ENCODE measurements around the gene CX3CL1. TPM values are rescaled to one million over a fixed set of nuclear protein-coding genes. Genes with fewer than 3 reads are reported as not detected.

Gene CX3CL1
- total and polyA plus RNA-seq, 2 of the 13 experiments (the other 11 are each of a cell fraction or from before 2014, with no cell fraction given): 57.3 to 60.8 TPM

DNA sequence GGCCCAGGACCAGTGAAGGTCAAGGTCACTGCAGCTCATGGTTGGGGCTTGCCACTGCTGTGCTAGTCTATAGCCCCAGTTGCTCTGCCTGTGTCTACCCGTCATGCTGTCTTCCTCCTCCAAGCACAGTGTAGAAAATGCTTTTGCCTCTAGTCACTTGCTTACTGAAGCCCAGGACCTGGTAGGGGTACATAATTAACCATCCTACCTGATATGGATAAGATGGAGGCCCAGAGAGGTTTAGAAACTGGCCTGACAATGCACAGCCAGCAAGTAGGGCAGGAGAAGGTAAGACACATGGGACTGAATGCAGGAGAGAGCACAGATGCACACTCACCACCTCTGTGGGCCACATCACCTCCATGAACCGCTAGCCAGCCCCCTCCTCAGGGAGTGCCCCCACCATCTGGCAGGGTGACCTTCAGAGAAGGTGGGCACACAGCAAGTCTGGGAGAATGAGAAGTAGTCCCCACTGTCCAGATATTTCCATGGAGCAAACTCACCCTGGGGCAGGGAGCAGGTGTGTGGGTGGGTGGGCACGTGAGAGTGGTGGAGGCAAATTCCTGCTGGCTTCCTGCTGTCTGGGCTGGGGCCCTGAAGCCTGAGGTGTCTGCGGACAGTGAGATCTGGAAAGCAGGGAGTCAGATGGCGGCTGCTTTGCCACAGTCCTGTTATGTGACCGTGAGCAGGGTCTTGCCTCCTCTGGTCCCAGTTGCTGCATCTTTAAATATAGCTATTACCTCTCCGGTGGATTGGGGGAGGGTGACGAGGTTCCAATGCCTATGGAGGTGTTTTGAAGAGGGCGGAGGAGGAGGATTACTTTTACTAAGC is 1.0 kb downstream of the CX3CL1 start (continued):
- TF ChIP-seq, protein P1, sequence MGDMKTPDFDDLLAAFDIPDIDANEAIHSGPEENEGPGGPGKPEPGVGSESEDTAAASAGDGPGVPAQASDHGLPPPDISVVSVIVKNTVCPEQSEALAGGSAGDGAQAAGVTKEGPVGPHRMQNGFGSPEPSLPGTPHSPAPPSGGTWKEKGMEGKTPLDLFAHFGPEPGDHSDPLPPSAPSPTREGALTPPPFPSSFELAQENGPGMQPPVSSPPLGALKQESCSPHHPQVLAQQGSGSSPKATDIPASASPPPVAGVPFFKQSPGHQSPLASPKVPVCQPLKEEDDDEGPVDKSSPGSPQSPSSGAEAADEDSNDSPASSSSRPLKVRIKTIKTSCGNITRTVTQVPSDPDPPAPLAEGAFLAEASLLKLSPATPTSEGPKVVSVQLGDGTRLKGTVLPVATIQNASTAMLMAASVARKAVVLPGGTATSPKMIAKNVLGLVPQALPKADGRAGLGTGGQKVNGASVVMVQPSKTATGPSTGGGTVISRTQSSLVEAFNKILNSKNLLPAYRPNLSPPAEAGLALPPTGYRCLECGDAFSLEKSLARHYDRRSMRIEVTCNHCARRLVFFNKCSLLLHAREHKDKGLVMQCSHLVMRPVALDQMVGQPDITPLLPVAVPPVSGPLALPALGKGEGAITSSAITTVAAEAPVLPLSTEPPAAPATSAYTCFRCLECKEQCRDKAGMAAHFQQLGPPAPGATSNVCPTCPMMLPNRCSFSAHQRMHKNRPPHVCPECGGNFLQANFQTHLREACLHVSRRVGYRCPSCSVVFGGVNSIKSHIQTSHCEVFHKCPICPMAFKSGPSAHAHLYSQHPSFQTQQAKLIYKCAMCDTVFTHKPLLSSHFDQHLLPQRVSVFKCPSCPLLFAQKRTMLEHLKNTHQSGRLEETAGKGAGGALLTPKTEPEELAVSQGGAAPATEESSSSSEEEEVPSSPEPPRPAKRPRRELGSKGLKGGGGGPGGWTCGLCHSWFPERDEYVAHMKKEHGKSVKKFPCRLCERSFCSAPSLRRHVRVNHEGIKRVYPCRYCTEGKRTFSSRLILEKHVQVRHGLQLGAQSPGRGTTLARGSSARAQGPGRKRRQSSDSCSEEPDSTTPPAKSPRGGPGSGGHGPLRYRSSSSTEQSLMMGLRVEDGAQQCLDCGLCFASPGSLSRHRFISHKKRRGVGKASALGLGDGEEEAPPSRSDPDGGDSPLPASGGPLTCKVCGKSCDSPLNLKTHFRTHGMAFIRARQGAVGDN (CRISPR knock-in tag; IDR thresholded peaks at IDR 0.05): no peak
- TF ChIP-seq ZNF724P (CRISPR knock-in tag; IDR thresholded peaks at IDR 0.05; ENCODE audit: borderline replicate concordance) (peak; percentile 64; the same call in 1 of the 2 replicates), ZFYVE20 (CRISPR knock-in tag; IDR thresholded peaks at IDR 0.05; ENCODE audit: borderline replicate concordance, low read depth) (no peak), ZKSCAN1 (IDR thresholded peaks at IDR 0.05; ENCODE audit: low read length) (no peak), KLF9 (CRISPR knock-in tag; IDR thresholded peaks at IDR 0.05; ENCODE audit: low read depth) (no peak; the same call in 1 of the 2 replicates), ZNF326 (CRISPR knock-in tag; IDR thresholded peaks at IDR 0.05; ENCODE audit: borderline replicate concordance) (no peak), HNRNPH1 (optimal IDR thresholded peaks at IDR 0.05; ENCODE audit: low read depth, low read length) (no peak)
- TF ChIP-seq, protein P2, sequence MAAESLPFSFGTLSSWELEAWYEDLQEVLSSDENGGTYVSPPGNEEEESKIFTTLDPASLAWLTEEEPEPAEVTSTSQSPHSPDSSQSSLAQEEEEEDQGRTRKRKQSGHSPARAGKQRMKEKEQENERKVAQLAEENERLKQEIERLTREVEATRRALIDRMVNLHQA (CRISPR knock-in tag; IDR thresholded peaks at IDR 0.05): no peak
- TF ChIP-seq, protein P3, sequence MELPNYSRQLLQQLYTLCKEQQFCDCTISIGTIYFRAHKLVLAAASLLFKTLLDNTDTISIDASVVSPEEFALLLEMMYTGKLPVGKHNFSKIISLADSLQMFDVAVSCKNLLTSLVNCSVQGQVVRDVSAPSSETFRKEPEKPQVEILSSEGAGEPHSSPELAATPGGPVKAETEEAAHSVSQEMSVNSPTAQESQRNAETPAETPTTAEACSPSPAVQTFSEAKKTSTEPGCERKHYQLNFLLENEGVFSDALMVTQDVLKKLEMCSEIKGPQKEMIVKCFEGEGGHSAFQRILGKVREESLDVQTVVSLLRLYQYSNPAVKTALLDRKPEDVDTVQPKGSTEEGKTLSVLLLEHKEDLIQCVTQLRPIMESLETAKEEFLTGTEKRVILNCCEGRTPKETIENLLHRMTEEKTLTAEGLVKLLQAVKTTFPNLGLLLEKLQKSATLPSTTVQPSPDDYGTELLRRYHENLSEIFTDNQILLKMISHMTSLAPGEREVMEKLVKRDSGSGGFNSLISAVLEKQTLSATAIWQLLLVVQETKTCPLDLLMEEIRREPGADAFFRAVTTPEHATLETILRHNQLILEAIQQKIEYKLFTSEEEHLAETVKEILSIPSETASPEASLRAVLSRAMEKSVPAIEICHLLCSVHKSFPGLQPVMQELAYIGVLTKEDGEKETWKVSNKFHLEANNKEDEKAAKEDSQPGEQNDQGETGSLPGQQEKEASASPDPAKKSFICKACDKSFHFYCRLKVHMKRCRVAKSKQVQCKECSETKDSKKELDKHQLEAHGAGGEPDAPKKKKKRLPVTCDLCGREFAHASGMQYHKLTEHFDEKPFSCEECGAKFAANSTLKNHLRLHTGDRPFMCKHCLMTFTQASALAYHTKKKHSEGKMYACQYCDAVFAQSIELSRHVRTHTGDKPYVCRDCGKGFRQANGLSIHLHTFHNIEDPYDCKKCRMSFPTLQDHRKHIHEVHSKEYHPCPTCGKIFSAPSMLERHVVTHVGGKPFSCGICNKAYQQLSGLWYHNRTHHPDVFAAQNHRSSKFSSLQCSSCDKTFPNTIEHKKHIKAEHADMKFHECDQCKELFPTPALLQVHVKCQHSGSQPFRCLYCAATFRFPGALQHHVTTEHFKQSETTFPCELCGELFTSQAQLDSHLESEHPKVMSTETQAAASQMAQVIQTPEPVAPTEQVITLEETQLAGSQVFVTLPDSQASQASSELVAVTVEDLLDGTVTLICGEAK (IDR thresholded peaks at IDR 0.05): no peak
- TF ChIP-seq, protein P3 (CRISPR knock-in tag; IDR thresholded peaks at IDR 0.05): peak; percentile 84
- TF ChIP-seq, protein P4, sequence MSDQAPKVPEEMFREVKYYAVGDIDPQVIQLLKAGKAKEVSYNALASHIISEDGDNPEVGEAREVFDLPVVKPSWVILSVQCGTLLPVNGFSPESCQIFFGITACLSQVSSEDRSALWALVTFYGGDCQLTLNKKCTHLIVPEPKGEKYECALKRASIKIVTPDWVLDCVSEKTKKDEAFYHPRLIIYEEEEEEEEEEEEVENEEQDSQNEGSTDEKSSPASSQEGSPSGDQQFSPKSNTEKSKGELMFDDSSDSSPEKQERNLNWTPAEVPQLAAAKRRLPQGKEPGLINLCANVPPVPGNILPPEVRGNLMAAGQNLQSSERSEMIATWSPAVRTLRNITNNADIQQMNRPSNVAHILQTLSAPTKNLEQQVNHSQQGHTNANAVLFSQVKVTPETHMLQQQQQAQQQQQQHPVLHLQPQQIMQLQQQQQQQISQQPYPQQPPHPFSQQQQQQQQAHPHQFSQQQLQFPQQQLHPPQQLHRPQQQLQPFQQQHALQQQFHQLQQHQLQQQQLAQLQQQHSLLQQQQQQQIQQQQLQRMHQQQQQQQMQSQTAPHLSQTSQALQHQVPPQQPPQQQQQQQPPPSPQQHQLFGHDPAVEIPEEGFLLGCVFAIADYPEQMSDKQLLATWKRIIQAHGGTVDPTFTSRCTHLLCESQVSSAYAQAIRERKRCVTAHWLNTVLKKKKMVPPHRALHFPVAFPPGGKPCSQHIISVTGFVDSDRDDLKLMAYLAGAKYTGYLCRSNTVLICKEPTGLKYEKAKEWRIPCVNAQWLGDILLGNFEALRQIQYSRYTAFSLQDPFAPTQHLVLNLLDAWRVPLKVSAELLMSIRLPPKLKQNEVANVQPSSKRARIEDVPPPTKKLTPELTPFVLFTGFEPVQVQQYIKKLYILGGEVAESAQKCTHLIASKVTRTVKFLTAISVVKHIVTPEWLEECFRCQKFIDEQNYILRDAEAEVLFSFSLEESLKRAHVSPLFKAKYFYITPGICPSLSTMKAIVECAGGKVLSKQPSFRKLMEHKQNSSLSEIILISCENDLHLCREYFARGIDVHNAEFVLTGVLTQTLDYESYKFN (CRISPR knock-in tag; conservative IDR thresholded peaks at IDR 0.05): no peak; the same call in 1 of the 2 replicates

Data from HepG2 (cell line).